ENCODE data around the gene GBA3. TPM values are rescaled to one million over a fixed set of nuclear protein-coding genes. Genes with fewer than 3 reads are reported as not detected.

The GBA3 gene
- total and polyA plus RNA-seq, 2 of the 8 experiments (the other 6 are each of a cell fraction or from before 2014, with no cell fraction given), result not detected

DNA sequence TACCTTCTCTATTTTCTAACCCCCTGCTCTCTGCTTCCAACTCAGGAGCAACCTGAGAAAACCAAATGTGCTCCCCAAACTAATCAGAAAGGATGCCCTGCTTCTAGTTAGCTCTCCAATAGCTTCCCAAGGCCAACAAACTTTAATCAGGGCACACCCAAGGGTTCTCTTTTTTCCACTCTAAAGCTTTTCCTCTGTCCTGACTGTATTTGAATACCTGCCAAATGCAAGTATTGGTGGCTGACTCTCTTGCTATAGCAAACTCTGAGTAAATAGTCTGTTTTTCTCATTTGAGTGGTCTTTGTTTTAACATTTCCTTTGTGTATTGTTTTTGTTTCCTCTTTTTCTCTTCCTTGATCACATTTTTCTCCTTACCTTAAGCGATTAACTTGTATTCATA is 52.5 kb downstream of the GBA3 start (continued):
- no peak for TF ChIP-seq MAFK (IDR thresholded peaks at IDR 0.05; ENCODE audit: low read depth, low read length)
- TF ChIP-seq CREB1 (IDR thresholded peaks at IDR 0.05), result no peak
